H1 (cell line): ENCODE results near the gene VRK3.

Experiments used
- BCL11A ChIP-seq, 2 experiments: IDR thresholded peaks; one replicate each; pipeline ENCODE4 v1.6.1; 2011; ENCODE audit warnings: low read depth in 2 of 2, low read length in 2 of 2, mild to moderate bottlenecking in 2 of 2
- CBX5 ChIP-seq: fragments of 300-800, 300-1000 bp; sonication (generic); IDR thresholded peaks from 2 replicates; pipeline ENCODE4 v1.7.1; 2016; ENCODE audit warnings: antibody characterized with exemption, low read length, low read depth
- CHD2 ChIP-seq: IDR thresholded peaks from 2 replicates; pipeline ENCODE4 v1.6.1; 2012; ENCODE audit warnings: low read length, improper control_type of control experiment
- EP300 ChIP-seq, 2 experiments: IDR thresholded peaks; 1 replicate in 1 of 2; 2 replicates in 1 of 2; pipeline ENCODE4 v1.6.1; 2011 to 2012; ENCODE audit warnings: low read depth in 2 of 2, low read length in 2 of 2, mild to moderate bottlenecking in 2 of 2, borderline replicate concordance in 1 of 2, inconsistent platforms in 1 of 2, moderate library complexity in 1 of 2
- EZH2 ChIP-seq: fragments of 200-600 bp; sonication (generic); IDR thresholded peaks from 2 replicates; pipeline ENCODE4 v1.7.1; 2012; ENCODE audit warnings: low read depth, mild to moderate bottlenecking, moderate library complexity, low read length, inconsistent platforms; ENCODE audit not compliant: severe bottlenecking
- FOSL1 ChIP-seq: IDR thresholded peaks from 2 replicates; pipeline ENCODE4 v1.6.1; 2011; ENCODE audit warnings: mild to moderate bottlenecking, low read depth, low read length, moderate library complexity; ENCODE audit not compliant: insufficient read depth
- JUND ChIP-seq: IDR thresholded peaks from 2 replicates; pipeline ENCODE4 v1.6.1; 2011; ENCODE audit warnings: mild to moderate bottlenecking, improper control_type of control experiment, low read length
- KDM1A ChIP-seq: fragments of 200-600, 300-600 bp; sonication (generic); IDR thresholded peaks from 2 replicates; pipeline ENCODE4 v1.7.1; 2016; ENCODE audit warnings: mild to moderate bottlenecking, low read length, borderline replicate concordance
- KDM5A ChIP-seq: fragments of 200-600 bp; IDR thresholded peaks from 2 replicates; pipeline ENCODE4 v1.7.1; 2012; ENCODE audit warnings: mild to moderate bottlenecking, low read length, inconsistent platforms, mixed read lengths
- POLR2A ChIP-seq, 2 experiments: IDR thresholded peaks; 1 replicate in 1 of 2; 2 replicates in 1 of 2; pipeline ENCODE4 v1.6.1; 2011; ENCODE audit warnings: low read depth in 2 of 2, low read length in 2 of 2, mild to moderate bottlenecking in 2 of 2; ENCODE audit errors: control extremely low read depth in 1 of 2
- POLR2AphosphoS5 ChIP-seq: IDR thresholded peaks from 2 replicates; pipeline ENCODE4 v1.6.1; 2011; ENCODE audit warnings: low read depth, low read length
- POU5F1 ChIP-seq: IDR thresholded peaks from 2 replicates; pipeline ENCODE4 v1.6.1; 2011; ENCODE audit warnings: low read depth, mild to moderate bottlenecking, low read length, moderate library complexity
- SP4 ChIP-seq: IDR thresholded peaks from 2 replicates; pipeline ENCODE4 v1.6.1; 2012; ENCODE audit warnings: low read length, inconsistent platforms
- TF ChIP-seq, protein P1 (sequence below), 3 experiments: IDR thresholded peaks; 1 replicate in 2 of 3; 2 replicates in 1 of 3; pipeline versions ENCODE4 v1.5.1 to v1.6.1; 2011; ENCODE audit warnings: low read length in 3 of 3, mild to moderate bottlenecking in 3 of 3, inconsistent platforms in 2 of 3, low read depth in 1 of 3, moderate library complexity in 1 of 3; ENCODE audit not compliant: insufficient read depth in 1 of 3; ENCODE audit errors: control extremely low read depth in 1 of 3

DNA sequence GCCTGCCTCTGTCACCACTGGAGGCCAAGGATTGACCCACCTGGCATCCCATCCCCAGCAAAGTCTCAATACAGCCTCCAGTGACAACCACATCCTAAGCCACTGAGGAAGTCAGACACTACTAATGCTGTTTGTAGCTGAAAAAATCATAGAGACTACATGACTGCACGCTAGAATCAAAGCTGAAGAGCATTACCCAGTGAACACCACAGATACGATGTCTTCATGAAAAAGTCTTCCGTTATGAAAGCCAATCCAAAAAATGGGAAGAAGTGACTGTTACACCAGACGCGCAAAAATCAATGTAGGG lies 84.7 kb downstream of the VRK3 start:
- TF ChIP-seq POLR2AphosphoS5 (no peak), FOSL1 (no peak), CHD2 (no peak), CBX5 (no peak), EP300 (IDR thresholded peaks at IDR 0.05; ENCODE audit: borderline replicate concordance in 1 of 2, low read depth in 2 of 2, low read length in 2 of 2) (no peak), BCL11A (IDR thresholded peaks at IDR 0.05; ENCODE audit: low read depth in 2 of 2, low read length in 2 of 2) (no peak), POU5F1 (no peak), EZH2 (no peak), KDM1A (no peak), POLR2A (IDR thresholded peaks at IDR 0.05; ENCODE audit: control extremely low read depth in 1 of 2, low read depth in 2 of 2, low read length in 2 of 2) (no peak), JUND (no peak), SP4 (no peak), KDM5A (no peak)
- TF ChIP-seq, protein P1, sequence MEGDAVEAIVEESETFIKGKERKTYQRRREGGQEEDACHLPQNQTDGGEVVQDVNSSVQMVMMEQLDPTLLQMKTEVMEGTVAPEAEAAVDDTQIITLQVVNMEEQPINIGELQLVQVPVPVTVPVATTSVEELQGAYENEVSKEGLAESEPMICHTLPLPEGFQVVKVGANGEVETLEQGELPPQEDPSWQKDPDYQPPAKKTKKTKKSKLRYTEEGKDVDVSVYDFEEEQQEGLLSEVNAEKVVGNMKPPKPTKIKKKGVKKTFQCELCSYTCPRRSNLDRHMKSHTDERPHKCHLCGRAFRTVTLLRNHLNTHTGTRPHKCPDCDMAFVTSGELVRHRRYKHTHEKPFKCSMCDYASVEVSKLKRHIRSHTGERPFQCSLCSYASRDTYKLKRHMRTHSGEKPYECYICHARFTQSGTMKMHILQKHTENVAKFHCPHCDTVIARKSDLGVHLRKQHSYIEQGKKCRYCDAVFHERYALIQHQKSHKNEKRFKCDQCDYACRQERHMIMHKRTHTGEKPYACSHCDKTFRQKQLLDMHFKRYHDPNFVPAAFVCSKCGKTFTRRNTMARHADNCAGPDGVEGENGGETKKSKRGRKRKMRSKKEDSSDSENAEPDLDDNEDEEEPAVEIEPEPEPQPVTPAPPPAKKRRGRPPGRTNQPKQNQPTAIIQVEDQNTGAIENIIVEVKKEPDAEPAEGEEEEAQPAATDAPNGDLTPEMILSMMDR (IDR thresholded peaks at IDR 0.05; ENCODE audit: control extremely low read depth in 1 of 3, insufficient read depth in 1 of 3, low read depth in 1 of 3, low read length in 3 of 3) = no peak
